ENCODE measurements around the gene LCN1. TPM values are rescaled to one million over a fixed set of nuclear protein-coding genes. Genes with fewer than 3 reads are reported as not detected.
A peak's percentile ranks its signal among the peaks of the same experiment; 100 is the strongest.

LCN1 gene
- total and polyA plus RNA-seq, 2 donors, result 0.19 to 1.2 TPM

DNA sequence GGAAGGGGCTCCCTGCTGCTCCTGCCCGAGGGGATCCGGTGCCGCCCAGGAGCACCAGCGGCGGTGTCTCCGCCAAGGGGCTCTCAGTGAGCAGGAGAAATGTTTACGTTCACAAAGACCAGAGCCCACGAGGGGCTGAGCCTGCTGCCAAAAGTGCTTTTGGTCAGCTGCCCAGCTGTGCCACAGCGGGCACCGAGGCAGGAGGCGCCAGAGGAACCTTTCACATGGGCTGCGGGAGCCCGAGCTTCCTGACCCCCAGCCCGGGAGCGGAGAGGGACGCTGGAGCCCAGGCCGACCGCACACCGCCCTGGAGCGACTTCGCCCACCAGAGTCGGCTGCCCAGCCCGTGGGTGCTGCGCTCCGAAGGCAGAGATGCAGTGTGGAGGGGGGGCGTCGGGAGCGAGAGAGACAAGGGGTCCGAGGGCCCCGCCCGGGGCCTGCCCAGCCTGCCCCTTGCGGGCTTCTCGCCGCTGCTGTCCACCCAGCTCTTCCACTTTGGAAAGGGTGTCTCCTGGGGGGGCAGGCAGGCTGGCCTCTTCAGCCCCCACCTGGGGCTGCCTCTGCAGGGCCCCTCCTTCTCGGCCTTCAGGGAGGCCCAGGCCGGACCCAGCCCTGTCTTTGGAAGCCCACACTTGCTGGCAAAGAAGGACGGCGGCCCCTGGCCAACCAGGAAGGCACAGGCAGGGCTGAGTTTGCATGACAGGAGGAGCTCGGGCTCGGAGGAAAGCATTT, 33.8 kb upstream of the LCN1 start:
- H3K4me3 ChIP-seq (ENCODE audit: low read length in 2 of 2), result no peak overlapping the region
- DNase-seq (ENCODE audit: low read depth in 6 of 9, low spot score in 9 of 9), result no peak
- H3K4me1 ChIP-seq (ENCODE audit: control insufficient read depth in 2 of 2, insufficient read depth in 2 of 2, low read length in 2 of 2), result no peaks in the 10 kb centered on the region
- H3K27ac ChIP-seq (ENCODE audit: low read depth in 1 of 2, low read length in 1 of 2), result no peak overlapping the region
- peaks cover 0 to 2% of the 10 kb centered on the region in 2 donors for H3K9me3 ChIP-seq (ENCODE audit: control insufficient read depth in 2 of 2, insufficient read depth in 1 of 2, low read length in 1 of 2)
- 97% methylated on average over 40 of the region's 40 CpGs for WGBS
- peaks cover 0 to 11% of the 10 kb centered on the region in 2 donors for H3K27me3 ChIP-seq (ENCODE audit: control insufficient read depth in 2 of 2, insufficient read depth in 1 of 2, low read length in 1 of 2)
- H3K36me3 ChIP-seq (ENCODE audit: control insufficient read depth in 2 of 2, insufficient read depth in 2 of 2, low read length in 1 of 2), result no peaks in the 10 kb centered on the region

DNA sequence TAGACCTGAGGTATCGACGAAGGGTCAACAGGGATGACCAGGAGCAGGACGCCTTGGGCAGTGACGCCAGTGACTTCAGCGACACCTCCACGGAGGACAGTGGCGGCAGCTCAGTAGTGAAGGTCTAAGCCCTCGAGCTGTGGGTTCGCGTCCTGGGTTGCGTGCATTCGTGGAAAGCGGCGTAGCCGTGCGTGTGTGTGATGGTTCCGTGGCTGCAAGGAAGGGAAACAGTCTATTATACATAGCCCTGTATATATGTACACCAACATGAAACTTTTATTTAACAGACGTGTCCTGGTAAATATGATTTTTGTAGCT, 33.3 kb upstream of the LCN1 start:
- Histone ChIP-seq H3K4me3 (ENCODE audit: low read length in 2 of 2) (no peak overlapping the region), H3K9me3 (ENCODE audit: control insufficient read depth in 2 of 2, insufficient read depth in 1 of 2, low read length in 1 of 2) (peaks cover 0 to 2% of the 10 kb centered on the region in 2 donors), H3K27me3 (ENCODE audit: control insufficient read depth in 2 of 2, insufficient read depth in 1 of 2, low read length in 1 of 2) (peaks cover 0 to 6% of the 10 kb centered on the region in 2 donors), H3K36me3 (ENCODE audit: control insufficient read depth in 2 of 2, insufficient read depth in 2 of 2, low read length in 1 of 2) (no peaks in the 10 kb centered on the region), H3K4me1 (ENCODE audit: control insufficient read depth in 2 of 2, insufficient read depth in 2 of 2, low read length in 2 of 2) (peaks cover 0 to 4% of the 10 kb centered on the region in 2 donors), H3K27ac (ENCODE audit: low read depth in 1 of 2, low read length in 1 of 2) (no peak overlapping the region)
- WGBS, result 98% methylated on average over 18 of the region's 18 CpGs
- no peak for DNase-seq (ENCODE audit: low read depth in 6 of 9, low spot score in 9 of 9)

- DNase-seq (ENCODE audit: low read depth in 6 of 9, low spot score in 9 of 9), result no peak
- Histone ChIP-seq H3K36me3 (ENCODE audit: control insufficient read depth in 2 of 2, insufficient read depth in 2 of 2, low read length in 1 of 2) (no peaks in the 10 kb centered on the region), H3K27ac (ENCODE audit: low read depth in 1 of 2, low read length in 1 of 2) (no peak overlapping the region), H3K4me1 (ENCODE audit: control insufficient read depth in 2 of 2, insufficient read depth in 2 of 2, low read length in 2 of 2) (peaks cover 0 to 5% of the 10 kb centered on the region in 2 donors), H3K9me3 (ENCODE audit: control insufficient read depth in 2 of 2, insufficient read depth in 1 of 2, low read length in 1 of 2) (peaks cover 0 to 2% of the 10 kb centered on the region in 2 donors), H3K4me3 (ENCODE audit: low read length in 2 of 2) (no peak overlapping the region), H3K27me3 (ENCODE audit: control insufficient read depth in 2 of 2, insufficient read depth in 1 of 2, low read length in 1 of 2) (peaks cover 0 to under 1% of the 10 kb centered on the region in 2 donors)
- WGBS, result 95% methylated on average over 17 of the region's 17 CpGs
Measured at GRCh38 chr9:135488527-135488926, 32.7 kb upstream of the LCN1 start.

- H3K27ac ChIP-seq (ENCODE audit: low read depth in 1 of 2, low read length in 1 of 2), result no peak overlapping the region
- no peaks in the 10 kb centered on the region for H3K36me3 ChIP-seq (ENCODE audit: control insufficient read depth in 2 of 2, insufficient read depth in 2 of 2, low read length in 1 of 2)
- no peak for DNase-seq (ENCODE audit: low read depth in 6 of 9, low spot score in 9 of 9)
- H3K27me3 ChIP-seq (ENCODE audit: control insufficient read depth in 2 of 2, insufficient read depth in 1 of 2, low read length in 1 of 2), result no peaks in the 10 kb centered on the region
- H3K9me3 ChIP-seq (ENCODE audit: control insufficient read depth in 2 of 2, insufficient read depth in 1 of 2, low read length in 1 of 2), result peaks cover 0 to 2% of the 10 kb centered on the region in 2 donors
- WGBS, result 92% methylated on average over 18 of the region's 18 CpGs
- H3K4me1 ChIP-seq (ENCODE audit: control insufficient read depth in 2 of 2, insufficient read depth in 2 of 2, low read length in 2 of 2), result peaks cover 0 to 5% of the 10 kb centered on the region in 2 donors
- H3K4me3 ChIP-seq (ENCODE audit: low read length in 2 of 2), result no peak overlapping the region
Measured at GRCh38 chr9:135489188-135489906, 31.9 kb upstream of the LCN1 start.

GRCh38 chr9:135490166-135490870, 30.9 kb upstream of the LCN1 start:
- H3K9me3 ChIP-seq (ENCODE audit: control insufficient read depth in 2 of 2, insufficient read depth in 1 of 2, low read length in 1 of 2), result peaks cover 0 to 2% of the 10 kb centered on the region in 2 donors
- no peaks in the 10 kb centered on the region for H3K36me3 ChIP-seq (ENCODE audit: control insufficient read depth in 2 of 2, insufficient read depth in 2 of 2, low read length in 1 of 2)
- H3K27me3 ChIP-seq (ENCODE audit: control insufficient read depth in 2 of 2, insufficient read depth in 1 of 2, low read length in 1 of 2), result no peaks in the 10 kb centered on the region
- H3K4me3 ChIP-seq (ENCODE audit: low read length in 2 of 2), result no peak overlapping the region
- DNase-seq (ENCODE audit: low read depth in 6 of 9, low spot score in 9 of 9), result no peak
- H3K27ac ChIP-seq (ENCODE audit: low read depth in 1 of 2, low read length in 1 of 2), result no peak overlapping the region
- peaks cover 0 to 5% of the 10 kb centered on the region in 2 donors for H3K4me1 ChIP-seq (ENCODE audit: control insufficient read depth in 2 of 2, insufficient read depth in 2 of 2, low read length in 2 of 2)
- 96% methylated on average over 16 of the region's 16 CpGs for WGBS

GRCh38 chr9:135490980-135491464, 30.2 kb upstream of the LCN1 start:
- no peaks in the 10 kb centered on the region for H3K36me3 ChIP-seq (ENCODE audit: control insufficient read depth in 2 of 2, insufficient read depth in 2 of 2, low read length in 1 of 2)
- WGBS, result 92% methylated on average over 18 of the region's 18 CpGs
- no peak for DNase-seq (ENCODE audit: low read depth in 6 of 9, low spot score in 9 of 9)

GRCh38 chr9:135491764-135492163, 29.5 kb upstream of the LCN1 start:
- H3K4me3 ChIP-seq (ENCODE audit: low read length in 2 of 2), result no peak overlapping the region
- H3K36me3 ChIP-seq (ENCODE audit: control insufficient read depth in 2 of 2, insufficient read depth in 2 of 2, low read length in 1 of 2), result no peaks in the 10 kb centered on the region
- no peaks in the 10 kb centered on the region for H3K9me3 ChIP-seq (ENCODE audit: control insufficient read depth in 2 of 2, insufficient read depth in 1 of 2, low read length in 1 of 2)
- 91% methylated on average over 4 of the region's 4 CpGs for WGBS
- H3K27me3 ChIP-seq (ENCODE audit: control insufficient read depth in 2 of 2, insufficient read depth in 1 of 2, low read length in 1 of 2), result peaks cover 0 to 2% of the 10 kb centered on the region in 2 donors
- no peak overlapping the region for H3K27ac ChIP-seq (ENCODE audit: low read depth in 1 of 2, low read length in 1 of 2)
- DNase-seq (ENCODE audit: low read depth in 6 of 9, low spot score in 9 of 9), result no peak
- H3K4me1 ChIP-seq (ENCODE audit: control insufficient read depth in 2 of 2, insufficient read depth in 2 of 2, low read length in 2 of 2), result peaks cover 0 to 5% of the 10 kb centered on the region in 2 donors

More at GRCh38 chr9:135490980-135491464, 30.2 kb upstream of the LCN1 start:
- Histone ChIP-seq H3K9me3 (ENCODE audit: control insufficient read depth in 2 of 2, insufficient read depth in 1 of 2, low read length in 1 of 2) (no peaks in the 10 kb centered on the region), H3K27me3 (ENCODE audit: control insufficient read depth in 2 of 2, insufficient read depth in 1 of 2, low read length in 1 of 2) (peaks cover 0 to 2% of the 10 kb centered on the region in 2 donors), H3K27ac (ENCODE audit: low read depth in 1 of 2, low read length in 1 of 2) (no peak overlapping the region), H3K4me3 (ENCODE audit: low read length in 2 of 2) (no peak overlapping the region), H3K4me1 (ENCODE audit: control insufficient read depth in 2 of 2, insufficient read depth in 2 of 2, low read length in 2 of 2) (peaks cover 0 to 5% of the 10 kb centered on the region in 2 donors)

DNA sequence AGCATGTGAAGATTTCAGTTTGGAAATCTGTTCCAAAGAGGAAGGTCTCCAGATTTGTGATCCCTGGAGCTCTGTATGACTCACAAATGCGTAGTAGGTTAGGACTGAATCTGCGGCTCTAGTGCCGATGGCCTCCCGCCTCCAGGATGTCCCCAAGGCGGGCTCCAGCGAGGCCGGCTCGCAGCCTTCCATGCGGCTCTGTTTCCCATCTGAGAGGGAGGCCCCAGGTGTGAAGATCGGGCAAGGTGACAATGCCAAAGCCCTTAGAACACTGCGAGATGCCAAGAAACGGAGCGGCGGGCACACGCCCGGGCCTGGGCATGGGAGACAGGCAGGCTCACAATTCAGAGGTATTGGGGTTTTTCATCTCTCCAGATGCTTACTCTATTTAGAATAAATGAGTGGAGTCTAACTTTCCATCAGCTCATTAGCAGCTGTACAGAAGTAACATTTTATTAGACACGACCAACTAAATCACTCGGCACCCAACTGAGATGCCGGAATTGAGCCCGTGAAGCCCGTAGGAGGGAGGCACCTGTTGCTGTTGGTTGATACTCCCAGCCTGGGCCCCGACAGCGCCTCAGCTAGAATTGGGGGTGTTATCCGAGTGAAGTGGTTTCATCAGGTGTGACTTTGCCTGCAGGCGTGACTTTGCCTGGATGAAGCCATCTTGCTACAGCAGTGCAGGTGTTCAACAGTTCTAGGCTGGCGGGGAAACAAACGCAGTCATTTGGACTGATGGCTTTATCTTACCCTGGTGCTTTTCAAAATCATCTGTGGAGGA, 28.2 kb upstream of the LCN1 start:
- peak in 8 of 9 donors; percentile 12 to 83 (median 52) for DNase-seq (ENCODE audit: low read depth in 6 of 9, low spot score in 9 of 9)
- WGBS, result 86% methylated on average over 27 of the region's 27 CpGs

More for the DNA sequence above, 28.2 kb upstream of the LCN1 start:
- peaks cover 0 to 4% of the 10 kb centered on the region in 2 donors for H3K27me3 ChIP-seq (ENCODE audit: control insufficient read depth in 2 of 2, insufficient read depth in 1 of 2, low read length in 1 of 2)
- no peak overlapping the region for H3K4me3 ChIP-seq (ENCODE audit: low read length in 2 of 2)
- peak overlapping the region in 1 of 2 donors; percentile 47 for H3K27ac ChIP-seq (ENCODE audit: low read depth in 1 of 2, low read length in 1 of 2)
- no peaks in the 10 kb centered on the region for H3K36me3 ChIP-seq (ENCODE audit: control insufficient read depth in 2 of 2, insufficient read depth in 2 of 2, low read length in 1 of 2)
- H3K4me1 ChIP-seq (ENCODE audit: control insufficient read depth in 2 of 2, insufficient read depth in 2 of 2, low read length in 2 of 2), result peaks cover 0 to 5% of the 10 kb centered on the region in 2 donors
- no peaks in the 10 kb centered on the region for H3K9me3 ChIP-seq (ENCODE audit: control insufficient read depth in 2 of 2, insufficient read depth in 1 of 2, low read length in 1 of 2)
